K562 (cell line): ENCODE results near the gene PRAME. TPM values are rescaled to one million over a fixed set of nuclear protein-coding genes. Genes with fewer than 3 reads are reported as not detected.

Source experiments
- ATAC-seq: fragments of 200-7000 bp; cut with Tn5 transposase; 3 replicates; pipeline ENCODE4 v1.9.1; 2020; ENCODE audit warnings: moderate library complexity
- BruUV-seq: library from RNA; stranded (reverse); fragments of 400-500 nt; replicated peaks from 2 replicates; lab custom pipeline; 2021; lab: Mats Ljungman, UMichigan
- CTCF ChIA-PET: fragments of 300-600 bp; formaldehyde crosslinking; extraction: SDS; loops from one replicate; lab custom pipeline; 2021; ENCODE audit warnings: low intra/inter-chr PET ratio; lab: Yijun Ruan, JAX
- POLR2A ChIA-PET: fragments of 300-600, 350-650 bp; sonication (Branson Sonifier 250); formaldehyde crosslinking; extraction: SDS; loops from one replicate; lab custom pipeline; 2021; ENCODE audit warnings: antibody characterized with exemption, inconsistent platforms; lab: Yijun Ruan, JAX
- DNase-seq, 4 experiments: peaks; one replicate each; pipeline versions ENCODE4 v3.0.0 to v3.0.0-alpha.2; 2011 to 2018; ENCODE audit warnings: low spot score in 3 of 4, mixed read lengths in 3 of 4; ENCODE audit errors: extremely low read depth in 1 of 4
- FAIRE-seq: peaks from 2 replicates; lab custom pipeline; 2011; peaks lifted over from hg19 to GRCh38; lab: Jason Lieb, UNC
- H2AFZ ChIP-seq: 2 replicates; pipeline ENCODE4 v1.6.0; 2011; ENCODE audit warnings: low read depth, low read length, control low read depth, inconsistent platforms
- H3K27ac ChIP-seq: fragments of 200-600 bp; 3 replicates; pipeline ENCODE4 v1.8.0; 2011; ENCODE audit warnings: low read depth, mild to moderate bottlenecking, control low read depth, inconsistent platforms, low read length, moderate library complexity, mixed read lengths; ENCODE audit errors: extremely low read depth
- H3K27me3 ChIP-seq, 2 experiments: fragments of 300-600 bp in 1 of 2; 2 replicates in 1 of 2; 3 replicates in 1 of 2; pipeline versions ENCODE4 v1.6.0 to v1.8.0; 2011; ENCODE audit warnings: inconsistent platforms in 2 of 2, low read length in 2 of 2, mild to moderate bottlenecking in 1 of 2, mixed read lengths in 1 of 2, moderate library complexity in 1 of 2; ENCODE audit not compliant: control insufficient read depth in 2 of 2, insufficient read depth in 2 of 2
- H3K36me3 ChIP-seq: fragments of 300-600 bp; 3 replicates; pipeline ENCODE4 v1.8.0; 2011; ENCODE audit warnings: mild to moderate bottlenecking, low read length, inconsistent platforms; ENCODE audit not compliant: control insufficient read depth, insufficient read depth
- H3K4me1 ChIP-seq, 2 experiments: fragments of 200-600 bp in 1 of 2; replicated peaks in 1 of 2; 2 replicates in 1 of 2; 3 replicates in 1 of 2; pipeline versions ENCODE4 v1.5.1 to v1.8.0; 2011; ENCODE audit warnings: inconsistent platforms in 2 of 2, low read length in 2 of 2, mild to moderate bottlenecking in 1 of 2, mixed read lengths in 1 of 2, moderate library complexity in 1 of 2; ENCODE audit not compliant: control insufficient read depth in 2 of 2, insufficient read depth in 2 of 2
- H3K4me2 ChIP-seq: 2 replicates; pipeline ENCODE4 v1.6.1; 2011; ENCODE audit warnings: low read length, control low read depth, inconsistent platforms, mixed read lengths; ENCODE audit not compliant: insufficient read depth
- H3K4me3 ChIP-seq: fragments of 200-600 bp; sonication (generic), shearing (Covaris generic); 2 replicates; pipeline ENCODE4 v1.5.1; 2016; ENCODE audit warnings: control low read depth, inconsistent platforms
- H3K79me2 ChIP-seq: fragments of 200-600 bp; 3 replicates; pipeline ENCODE4 v1.8.0; 2011; ENCODE audit warnings: low read length, inconsistent platforms; ENCODE audit not compliant: control insufficient read depth, insufficient read depth
- H3K9ac ChIP-seq, 2 experiments: 2 replicates each; pipeline versions ENCODE4 v1.6.0 to v1.6.1; 2011; ENCODE audit warnings: low read depth in 2 of 2, low read length in 2 of 2, control low read depth in 1 of 2, inconsistent platforms in 1 of 2, mild to moderate bottlenecking in 1 of 2, mixed read lengths in 1 of 2; ENCODE audit not compliant: insufficient read depth in 1 of 2
- H3K9me1 ChIP-seq: one replicate; pipeline ENCODE4 v1.6.0; 2011; ENCODE audit warnings: inconsistent platforms, mild to moderate bottlenecking, low read length, moderate library complexity; ENCODE audit not compliant: control insufficient read depth, insufficient read depth
- H3K9me3 ChIP-seq: replicated peaks from 2 replicates; pipeline ENCODE4 v1.5.1; 2011; ENCODE audit warnings: low read depth, low read length, inconsistent platforms; ENCODE audit not compliant: control insufficient read depth, insufficient read depth
- H4K20me1 ChIP-seq: replicated peaks from 2 replicates; pipeline ENCODE4 v1.6.1; 2011; ENCODE audit warnings: low read length, inconsistent platforms, mixed read lengths; ENCODE audit not compliant: control insufficient read depth, insufficient read depth
- ATF3 ChIP-seq, 2 experiments: fragments of 450-650 bp in 1 of 2; sonication (generic) in 1 of 2; formaldehyde crosslinking in 1 of 2; IDR thresholded peaks in 1 of 2; conservative IDR thresholded peaks in 1 of 2; 2 replicates each; pipeline versions ENCODE4 v1.6.1 to v1.8.1; 2016 to 2023; ENCODE audit warnings: mild to moderate bottlenecking in 2 of 2, moderate library complexity in 2 of 2, inconsistent platforms in 1 of 2, missing genetic modification reagents in 1 of 2
- BCOR ChIP-seq: fragments of 450-650 bp; IDR thresholded peaks from 2 replicates; pipeline ENCODE4 v1.6.1; 2016
- BDP1 ChIP-seq: IDR thresholded peaks from 3 replicates; pipeline ENCODE4 v1.6.1; 2011; ENCODE audit not compliant: insufficient read length, insufficient read depth
- HMGXB4 ChIP-seq: sonication (generic); formaldehyde crosslinking; IDR thresholded peaks from 2 replicates; pipeline ENCODE4 v1.8.1; 2023; ENCODE audit warnings: mild to moderate bottlenecking, missing genetic modification reagents
- MLX ChIP-seq, 2 experiments: fragments of 450-650 bp in 1 of 2; sonication (generic) in 1 of 2; formaldehyde crosslinking; conservative IDR thresholded peaks; 2 replicates each; pipeline versions ENCODE4 v1.4.0 to v1.8.1; 2020 to 2022; ENCODE audit warnings: mild to moderate bottlenecking in 1 of 2, missing genetic modification reagents in 1 of 2
- OTX1 ChIP-seq: fragments of 450-650 bp; formaldehyde crosslinking; IDR thresholded peaks from 2 replicates; pipeline ENCODE4 v1.4.0; 2022; ENCODE audit warnings: mild to moderate bottlenecking
- RBM34 ChIP-seq: fragments of 200-400 bp; formaldehyde crosslinking; IDR thresholded peaks from 2 replicates; pipeline ENCODE4 v1.6.1; 2018; ENCODE audit warnings: low read length, borderline replicate concordance; ENCODE audit not compliant: insufficient read depth
- STAT6 ChIP-seq: sonication (generic); formaldehyde crosslinking; IDR thresholded peaks from 2 replicates; pipeline ENCODE4 v1.8.1; 2023; ENCODE audit warnings: mild to moderate bottlenecking, missing genetic modification reagents
- TCF7L2 ChIP-seq: fragments of 150-350 bp; IDR thresholded peaks from 2 replicates; pipeline ENCODE4 v1.6.1; 2016; ENCODE audit warnings: low read depth, mild to moderate bottlenecking, low read length, moderate library complexity
- ZNF12 ChIP-seq: sonication (generic); formaldehyde crosslinking; IDR thresholded peaks from 2 replicates; pipeline ENCODE4 v1.4.0; 2020; ENCODE audit warnings: mild to moderate bottlenecking, missing genetic modification reagents
- WGBS: fragments of 100-300 bp; shearing (Covaris generic); methylation state at CpG from one replicate; pipeline ENCODE4 v1.1.6; 2016; ENCODE audit warnings: low coverage, mixed read lengths; ENCODE audit not compliant: insufficient coverage; ENCODE audit errors: missing lambda C conversion rate; 5-methylcytosine and 5-hydroxymethylcytosine counted together
- in situ Hi-C: fragments of 300-500 bp; cut with MboI; formaldehyde crosslinking; loops from 4 replicates; pipeline ENCODE4 v1.15.0; 2018; ENCODE audit warnings: inconsistent platforms, mixed read lengths
- intact Hi-C: fragments of 100-400 bp; cut with micrococcal nuclease; formaldehyde crosslinking; loops from 2 replicates; pipeline ENCODE4 v1.14.2; 2022
- polyA plus RNA-seq, 8 experiments: library from polyadenylated mRNA; depleted of rRNA in 4 of 8; stranded (reverse) in 5 of 8; unstranded in 3 of 8; fragments of >200 nt; fragmentation: Nextera tagmentation in 2 of 8; fragmentation: Illumina TruSeq in 1 of 8; extraction: Ambion mirVana in 2 of 8; extraction: Trizol in 1 of 8; gene quantifications; 2 replicates each; pipeline versions ENCODE4 v1.2.1 to v1.2.3, GENCODE V29; 2011 to 2014; ENCODE audit warnings: inconsistent platforms in 1 of 8, missing spikeins in 1 of 8
- total RNA-seq, 7 experiments: library from RNA; depleted of rRNA in 6 of 7; stranded (reverse); fragments of >200 nt in 6 of 7; fragmentation: Illumina TruSeq in 2 of 7; extraction: Trizol in 2 of 7; gene quantifications; 2 replicates each; pipeline versions ENCODE4 v1.2.1 to v1.2.3, GENCODE V29; 2011 to 2021; ENCODE audit warnings: low replicate concordance in 1 of 7
- TF ChIP-seq, protein P1 (sequence below): sonication (generic); formaldehyde crosslinking; IDR thresholded peaks from 2 replicates; pipeline ENCODE4 v1.8.1; 2023; ENCODE audit warnings: mild to moderate bottlenecking, missing genetic modification reagents, moderate library complexity

The PRAME gene
- total and polyA plus RNA-seq, 9 of the 15 experiments (the other 6 are each of a cell fraction or from before 2014, with no cell fraction given): 662 to 2,141 (median 1,142) TPM

GRCh38 chr22:22556995-22557925, 1.8 kb downstream of the PRAME start:
- peak overlapping the region; percentile 98 for H3K4me2 ChIP-seq
- H3K4me3 ChIP-seq: peak overlapping the region; percentile 59
- peaks cover 58% of the 10 kb centered on the region for H3K79me2 ChIP-seq
- peaks cover 36% of the 10 kb centered on the region for H3K9me1 ChIP-seq
- peaks cover 45% of the 10 kb centered on the region for H4K20me1 ChIP-seq
- ATAC-seq: peak; percentile 80
- DNase-seq: peak; percentile 99 to 100 (median 100)
- in situ Hi-C loops: no loop called here
- H3K27me3 ChIP-seq: no peaks in the 10 kb centered on the region
- TF ChIP-seq BCOR: no peak
- peak in 1 of 2 experiments; percentile 95; a peak in 1 of 4 replicates for TF ChIP-seq MLX (CRISPR knock-in tag; conservative IDR thresholded peaks at IDR 0.05)
- TF ChIP-seq, protein P1, sequence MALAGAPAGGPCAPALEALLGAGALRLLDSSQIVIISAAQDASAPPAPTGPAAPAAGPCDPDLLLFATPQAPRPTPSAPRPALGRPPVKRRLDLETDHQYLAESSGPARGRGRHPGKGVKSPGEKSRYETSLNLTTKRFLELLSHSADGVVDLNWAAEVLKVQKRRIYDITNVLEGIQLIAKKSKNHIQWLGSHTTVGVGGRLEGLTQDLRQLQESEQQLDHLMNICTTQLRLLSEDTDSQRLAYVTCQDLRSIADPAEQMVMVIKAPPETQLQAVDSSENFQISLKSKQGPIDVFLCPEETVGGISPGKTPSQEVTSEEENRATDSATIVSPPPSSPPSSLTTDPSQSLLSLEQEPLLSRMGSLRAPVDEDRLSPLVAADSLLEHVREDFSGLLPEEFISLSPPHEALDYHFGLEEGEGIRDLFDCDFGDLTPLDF (CRISPR knock-in tag): peak; percentile 95
- TF ChIP-seq ZNF12: no peak
- TF ChIP-seq STAT6 (CRISPR knock-in tag): peak; percentile 96
- TF ChIP-seq OTX1 (CRISPR knock-in tag): no peak
- TF ChIP-seq TCF7L2: no peak
- TF ChIP-seq ATF3 (IDR thresholded peaks at IDR 0.05): no peak
- TF ChIP-seq ATF3 (CRISPR knock-in tag; conservative IDR thresholded peaks at IDR 0.05): peak; percentile 96
- TF ChIP-seq HMGXB4 (CRISPR knock-in tag): peak; percentile 99
- TF ChIP-seq RBM34: no peak
- no peak for TF ChIP-seq BDP1
- H3K27ac ChIP-seq: peak overlapping the region; percentile 90
- CTCF ChIA-PET: interaction anchor here (0.5 to 4.2 kb wide), 6 partner anchors 10 to 398 kb away, joined by 3 to 65 read pairs (median 3); no protein-coding TSS in a partner anchor
- intact Hi-C loops: loop anchor here (5.0 to 10.0 kb wide), 4 partner anchors 80 to 922 kb away; partner anchors contain the start of genes CCDC116, MAPK1 and YDJC
- H2AFZ ChIP-seq: peak overlapping the region; percentile 78
- peak; percentile 69 for FAIRE-seq
- peaks cover 51 to 56% of the 10 kb centered on the region in 2 experiments for H3K4me1 ChIP-seq
- H3K9me3 ChIP-seq: no peaks in the 10 kb centered on the region
- POLR2A ChIA-PET: interaction anchor here (0.6 to 15.3 kb wide), 21 partner anchors 9 to 227 kb away, joined by 3 to 708 read pairs (median 4); partner anchors contain the start of genes ZNF280A and ZNF280B
- peaks cover 51% of the 10 kb centered on the region for H3K36me3 ChIP-seq
- H3K9ac ChIP-seq: peak overlapping the region; percentile 95
- BruUV-seq: TSS peak; percentile 54
- 1% methylated on average over 35 of the region's 38 CpGs for whole genome bisulfite sequencing
